Cerebellar cortex (tissue), 1 donor: Measurements from ENCODE around the gene INTS4.
"Not testable (repeated sequence)": the region's sequence is repeated elsewhere in the genome, so short reads cannot be mapped to it uniquely, and the experiment has no call there.

Experiments
- DNase-seq: peaks from one replicate; pipeline ENCODE4 v3.0.0-alpha.2; 2015; ENCODE audit warnings: low spot score

INTS4 gene

DNA sequence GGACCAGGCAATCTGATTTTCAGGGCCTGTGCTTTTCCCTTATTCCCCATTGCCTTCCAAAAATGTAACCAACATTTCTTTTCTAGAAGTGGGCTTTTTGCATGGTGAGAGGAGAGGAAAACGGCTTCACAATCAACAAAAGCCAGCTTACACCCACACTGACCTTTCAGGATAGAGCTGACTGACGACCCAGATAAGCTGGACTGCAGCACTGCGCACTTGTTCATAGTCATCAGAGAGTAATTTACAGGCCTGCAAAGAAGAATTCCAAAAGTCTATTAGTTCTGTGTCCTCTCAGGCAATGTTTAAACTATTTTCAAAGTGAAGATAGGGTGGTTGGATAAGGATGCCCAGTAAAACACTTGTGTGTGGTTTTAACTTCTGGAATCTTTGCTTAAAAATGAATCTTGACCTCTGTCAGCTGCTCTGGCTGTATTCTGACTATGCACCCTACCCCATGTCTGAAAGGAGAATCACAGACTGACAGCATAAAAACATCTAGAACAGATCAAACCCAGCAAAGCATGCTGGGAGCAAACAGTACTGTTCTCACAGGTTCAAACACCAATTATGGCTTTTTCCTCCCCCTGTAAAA, 35.8 kb downstream of the INTS4 start:
- not testable (repeated sequence) for DNase-seq

DNA sequence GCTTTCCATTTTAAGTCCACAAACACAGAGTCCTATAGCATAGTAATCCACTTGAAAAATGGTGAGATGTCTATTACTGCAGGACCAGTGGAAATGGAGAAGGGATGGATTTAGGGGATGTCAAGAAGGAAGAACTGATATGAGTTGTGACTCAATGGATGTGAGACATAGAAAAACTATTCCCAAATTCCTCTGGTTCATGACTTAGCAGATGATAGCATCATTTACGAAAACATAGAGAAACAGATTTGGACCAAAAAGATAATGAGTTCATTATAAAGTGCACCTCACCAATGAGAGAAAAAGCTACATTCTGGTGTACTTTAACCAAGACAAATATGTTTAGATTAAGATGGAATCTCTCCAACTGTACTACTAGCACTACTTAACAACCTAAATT, 51.2 kb downstream of the INTS4 start:
- DNase-seq: not testable (repeated sequence)

DNA sequence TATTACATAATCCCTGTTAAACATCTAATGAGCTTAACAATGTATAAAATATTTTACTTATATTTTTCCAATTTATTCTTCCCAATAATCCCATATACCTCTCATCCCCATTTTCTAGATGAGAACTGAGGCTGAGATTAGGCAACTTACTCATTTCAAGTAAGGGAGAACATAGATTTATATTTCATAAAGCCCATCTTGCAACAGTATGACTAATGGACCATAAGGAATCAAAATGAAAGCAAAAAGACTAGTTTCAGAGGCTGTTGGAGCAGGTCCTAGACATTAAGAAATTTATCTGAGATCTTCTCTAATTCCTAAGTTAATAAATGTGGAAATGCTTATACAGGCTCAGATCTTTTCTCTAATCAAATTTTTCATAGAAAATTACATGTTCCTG, 52.0 kb downstream of the INTS4 start:
- DNase-seq: not testable (repeated sequence)

DNA sequence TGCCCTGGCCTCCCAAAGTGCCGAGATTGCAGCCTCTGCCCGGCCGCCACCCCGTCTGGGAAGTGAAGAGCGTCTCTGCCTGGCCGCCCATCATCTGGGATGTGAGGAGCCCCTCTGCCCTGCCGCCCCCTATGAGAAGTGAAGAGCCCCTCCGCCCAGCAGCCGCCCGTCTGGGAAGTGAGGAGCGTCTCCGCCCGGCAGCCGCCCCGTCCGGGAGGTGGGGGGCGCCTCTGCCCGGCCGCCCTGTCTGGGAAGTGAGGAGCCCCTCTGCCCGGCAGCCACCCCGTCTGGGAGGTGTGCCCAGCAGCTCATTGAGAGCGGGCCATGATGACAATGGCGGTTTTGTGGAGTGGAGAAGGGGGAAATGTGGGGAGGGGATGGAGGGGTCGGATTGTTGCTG, 60.9 kb downstream of the INTS4 start:
- not testable (repeated sequence) for DNase-seq

DNA sequence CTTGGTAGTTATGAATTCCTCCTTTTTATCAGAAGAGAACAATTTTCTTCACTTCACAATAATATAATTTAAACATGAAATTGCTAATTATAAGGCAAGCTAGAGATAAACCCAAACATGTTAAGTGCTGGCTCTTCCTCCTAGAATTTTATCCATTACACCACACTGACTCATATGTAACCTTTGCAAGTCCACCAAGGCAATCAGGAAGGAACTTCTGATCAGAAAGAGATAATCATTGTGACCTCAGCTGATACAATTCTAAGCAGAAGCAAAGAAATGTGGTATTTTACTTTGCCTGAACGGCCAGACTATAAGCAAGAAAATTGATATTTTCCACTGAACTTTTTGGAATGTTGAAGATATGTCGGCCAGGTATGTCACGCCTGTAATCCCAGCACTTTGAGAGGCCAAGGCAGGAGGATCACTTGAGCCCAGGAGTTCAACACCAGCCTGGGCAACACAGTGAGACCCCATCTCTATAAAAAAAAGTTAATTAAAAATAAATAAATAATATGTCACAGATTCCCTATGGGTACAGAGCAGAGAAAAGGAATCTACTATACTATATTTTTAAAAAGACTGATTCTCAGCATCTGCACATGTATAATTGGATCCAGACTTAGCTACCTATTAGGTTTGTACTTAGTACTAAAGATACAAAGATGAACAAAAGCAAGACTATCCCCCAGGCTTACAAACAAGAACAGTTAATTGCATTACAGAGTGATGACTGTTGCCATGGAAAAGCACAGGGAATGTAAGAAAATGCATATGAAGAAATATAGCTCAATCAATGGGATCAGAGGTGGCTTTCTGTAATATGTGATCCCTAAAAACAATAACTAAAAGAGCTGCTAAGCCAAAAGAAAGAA, 63.9 kb downstream of the INTS4 start:
- not testable (repeated sequence) for DNase-seq

DNA sequence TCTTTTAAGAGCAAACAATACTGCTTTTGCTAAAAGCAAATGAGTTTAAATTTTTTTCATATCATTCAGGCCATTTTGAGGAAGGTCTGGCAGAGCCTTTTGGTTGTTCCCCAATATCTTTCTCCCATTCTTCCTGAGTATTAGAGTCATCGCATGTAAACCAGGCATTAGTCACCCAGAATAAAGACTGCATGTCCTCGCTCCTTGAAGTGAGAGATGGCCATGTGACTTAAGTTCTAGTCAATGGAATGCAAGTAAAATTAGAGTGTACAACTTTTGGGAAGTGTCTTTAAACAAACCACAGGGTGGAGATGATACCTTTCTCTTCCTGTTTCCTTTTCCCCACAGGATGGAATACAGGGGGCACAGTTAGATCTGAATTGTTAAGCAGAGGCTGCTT, 76.8 kb downstream of the INTS4 start:
- DNase-seq: not testable (repeated sequence)

DNA sequence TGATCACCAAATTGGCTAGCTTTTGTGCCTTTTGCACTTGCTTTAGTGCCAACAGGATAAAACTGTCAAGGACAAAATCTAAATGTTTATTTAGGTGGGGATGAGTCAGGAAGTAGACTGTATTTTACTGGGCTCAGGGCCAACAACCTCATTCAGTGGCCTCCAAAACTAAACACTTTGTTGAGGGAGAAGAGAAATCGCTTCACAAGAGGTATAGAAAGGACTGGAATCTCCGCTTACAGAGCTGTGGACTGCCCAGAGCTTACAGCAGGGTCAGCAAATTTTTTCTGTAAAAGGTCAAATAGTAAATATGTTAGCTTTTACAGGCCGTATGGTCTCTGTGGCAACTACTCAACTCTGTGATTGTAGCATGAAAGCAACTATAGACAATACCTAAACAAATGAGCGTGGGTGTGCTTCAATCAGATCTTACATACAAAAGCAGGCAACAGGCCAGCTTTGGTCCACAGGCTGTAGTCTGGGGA, 80.1 kb downstream of the INTS4 start:
- DNase-seq: not testable (repeated sequence)

DNA sequence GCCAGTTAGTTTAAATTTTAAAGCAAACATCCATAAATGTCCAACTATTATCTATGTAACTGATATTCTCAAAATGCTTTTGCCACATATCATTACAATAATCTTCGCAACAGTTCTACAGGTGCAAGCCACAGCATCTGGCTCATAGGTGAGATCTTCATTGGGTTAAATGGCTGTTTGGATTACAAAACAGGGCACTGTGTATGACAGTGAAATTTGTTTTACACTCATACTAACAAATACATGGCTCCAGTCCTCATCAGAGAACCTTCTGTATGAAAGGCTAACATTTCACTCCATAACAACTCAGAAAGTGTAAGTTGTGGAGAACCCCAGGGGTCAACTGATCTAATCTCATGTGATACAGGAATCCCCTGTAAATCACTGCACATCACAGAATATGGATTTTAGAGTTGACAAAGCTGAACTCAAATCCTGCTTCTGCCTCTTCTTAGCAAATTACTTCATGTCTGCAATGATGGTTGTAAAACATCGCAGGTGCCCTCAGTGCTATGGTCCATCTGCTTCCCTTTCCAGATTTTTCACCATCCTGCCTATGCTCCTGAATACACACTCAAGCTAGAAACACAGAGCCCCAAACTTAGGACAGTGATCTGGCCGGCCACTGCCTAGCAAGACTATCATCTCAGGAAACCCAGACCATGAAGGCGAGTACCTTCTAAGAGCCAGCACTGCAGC, 80.7 kb downstream of the INTS4 start:
- not testable (repeated sequence) for DNase-seq

DNA sequence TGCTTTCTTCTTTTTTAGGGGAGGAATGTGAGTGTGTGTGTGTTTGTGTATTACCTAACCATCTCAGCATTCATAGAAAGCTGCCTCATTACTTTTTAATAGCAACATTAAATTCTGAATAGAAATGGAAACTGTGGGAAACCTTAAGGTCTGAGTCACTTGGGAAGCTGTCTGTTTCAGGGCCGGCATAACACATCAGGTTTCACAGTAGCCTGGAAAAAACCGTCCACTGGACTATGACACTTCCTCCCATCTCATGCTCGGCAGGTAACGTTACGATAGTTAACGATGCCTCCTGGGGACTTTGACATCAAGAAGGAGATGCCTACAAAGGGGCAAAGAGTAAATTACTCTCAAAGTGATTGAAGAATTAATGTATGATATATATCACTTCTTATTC, 83.6 kb downstream of the INTS4 start:
- DNase-seq: not testable (repeated sequence)

DNA sequence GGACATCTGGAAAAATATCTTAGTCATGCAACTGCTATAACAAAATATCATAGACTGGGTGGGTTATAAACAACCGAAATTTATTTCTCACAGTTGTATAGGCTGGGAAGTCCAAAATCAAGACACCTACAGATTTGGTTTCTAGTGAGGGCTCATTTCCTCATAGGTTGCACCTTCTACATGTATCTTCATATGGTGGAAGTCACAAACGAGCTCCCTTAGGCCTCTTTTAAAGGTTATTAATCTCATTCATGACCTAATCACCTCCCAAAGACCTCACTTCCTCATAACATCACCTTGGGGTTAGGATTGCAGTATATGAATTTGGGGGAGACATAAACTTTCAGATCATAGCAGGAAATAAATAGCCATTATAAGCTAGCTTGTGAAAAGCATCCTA, 85.2 kb downstream of the INTS4 start:
- DNase-seq: no peak

DNA sequence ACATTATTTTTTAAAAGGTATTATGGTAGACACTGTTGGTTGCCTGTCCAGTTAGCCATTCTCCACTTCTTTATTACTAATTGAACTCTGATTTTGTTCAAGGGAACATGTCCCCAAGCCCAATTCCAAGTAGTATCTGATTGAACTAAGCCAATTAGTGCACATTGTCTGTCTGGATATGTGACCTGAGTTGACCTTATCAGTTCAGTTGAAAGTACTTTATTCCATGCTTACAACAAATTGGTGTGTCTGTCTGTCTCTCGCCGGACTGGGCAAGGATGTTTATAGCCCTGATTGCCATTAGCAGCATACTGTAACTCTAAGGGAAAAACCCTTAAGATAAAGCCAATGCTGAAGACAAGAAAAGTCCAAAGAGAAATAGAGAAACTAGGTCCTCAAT, 85.6 kb downstream of the INTS4 start:
- DNase-seq: no peak

DNA sequence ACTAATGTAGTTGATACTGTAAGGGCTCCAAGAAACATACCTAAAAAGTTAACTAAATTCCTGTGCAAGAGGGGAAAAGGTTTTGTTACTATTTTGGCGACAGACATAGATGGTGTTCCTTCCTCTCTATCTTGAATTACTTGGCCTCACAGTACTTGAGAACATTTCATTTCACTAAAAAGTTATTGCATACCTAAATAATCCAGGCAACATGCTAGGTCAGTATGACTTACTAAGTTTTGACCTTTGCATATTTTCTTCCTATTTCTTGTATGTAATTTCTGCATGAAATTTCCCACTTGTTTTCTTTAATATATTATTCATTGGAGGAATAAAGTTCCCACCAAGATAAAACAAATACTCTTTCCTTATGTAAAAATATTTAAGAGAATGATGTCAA, 99.5 kb downstream of the INTS4 start:
- not testable (repeated sequence) for DNase-seq

DNA sequence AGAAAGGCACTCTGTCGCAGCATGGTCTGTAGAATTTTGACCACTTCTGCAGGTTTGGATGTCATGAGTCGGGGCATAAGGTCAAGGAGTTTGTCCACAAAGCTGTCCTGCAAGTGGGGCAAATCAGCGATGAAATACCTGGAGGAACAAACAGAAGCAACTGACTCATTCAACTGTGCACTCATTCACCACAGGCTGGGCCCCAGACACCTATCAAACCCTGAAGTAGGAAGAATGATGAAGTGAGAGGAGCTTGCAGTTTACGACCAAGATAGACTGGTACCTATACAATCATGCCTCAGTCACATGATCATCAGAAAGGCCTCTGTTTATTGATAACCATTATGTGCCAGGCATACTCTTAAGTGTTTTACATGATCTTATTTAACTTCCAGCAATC, 102.8 kb downstream of the INTS4 start:
- DNase-seq: not testable (repeated sequence)

DNA sequence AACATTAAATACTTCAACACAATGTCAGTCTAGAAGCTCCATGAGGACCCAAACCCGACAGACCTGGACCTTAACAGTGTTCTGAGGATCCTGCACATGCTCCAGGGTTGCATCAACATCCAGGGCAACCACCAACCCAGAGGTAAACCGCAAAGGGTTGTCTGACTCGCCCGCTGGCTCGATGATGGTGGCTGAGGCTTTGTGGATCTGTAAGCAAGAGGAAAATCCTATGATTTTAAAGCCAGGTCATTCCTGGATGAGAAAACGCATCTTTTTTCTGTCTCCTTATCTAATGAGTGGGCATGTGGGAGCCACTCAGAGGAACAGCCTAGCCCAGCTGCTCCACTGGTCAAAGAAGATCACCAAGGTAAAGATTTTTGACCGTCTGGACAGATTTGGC, 103.2 kb downstream of the INTS4 start:
- DNase-seq: not testable (repeated sequence)

DNA sequence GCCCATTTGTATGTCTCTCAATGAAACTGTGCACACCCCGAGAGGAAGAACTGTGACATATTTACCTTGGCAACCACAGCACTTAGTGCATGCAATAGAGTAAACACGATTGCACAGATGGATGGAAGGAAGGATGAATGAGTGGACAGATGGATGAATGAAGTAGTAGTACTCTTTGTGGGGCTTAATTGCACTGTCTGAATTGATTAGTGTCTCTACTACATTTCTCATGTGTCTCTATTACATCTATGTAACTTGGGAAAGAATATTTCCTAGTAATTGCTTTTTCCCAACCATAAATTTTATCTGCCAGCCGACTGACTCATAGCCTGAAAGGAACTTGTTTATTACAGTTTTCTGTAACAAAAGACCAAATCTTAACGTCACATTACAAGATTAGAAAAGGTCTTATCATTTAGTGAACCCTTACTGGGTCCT, 103.8 kb downstream of the INTS4 start:
- not testable (repeated sequence) for DNase-seq

DNA sequence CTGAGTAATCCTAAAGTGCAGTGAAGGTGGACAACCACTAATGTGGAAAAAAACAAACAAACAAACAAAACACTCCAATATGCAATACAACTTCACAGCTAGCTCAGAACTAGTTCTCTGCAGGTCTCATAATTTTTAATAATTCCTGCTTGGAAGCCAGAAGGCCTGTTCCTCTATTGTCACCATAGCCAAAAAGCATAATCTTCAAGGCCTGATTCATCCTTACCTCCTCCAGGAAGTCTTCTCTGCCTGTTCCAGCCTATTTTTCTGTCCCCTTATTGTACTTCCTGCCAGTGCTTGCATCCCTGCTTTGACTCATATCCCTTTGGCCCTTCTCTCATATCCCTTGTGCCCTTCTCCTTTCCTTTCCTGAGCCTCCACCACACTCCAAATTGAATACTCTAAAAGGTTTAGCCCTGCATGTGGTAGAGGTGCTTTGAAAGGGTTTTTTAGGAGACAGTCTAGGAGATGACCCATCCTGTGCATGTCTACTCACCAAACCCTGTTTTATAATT, 104.3 kb downstream of the INTS4 start:
- not testable (repeated sequence) for DNase-seq

DNA sequence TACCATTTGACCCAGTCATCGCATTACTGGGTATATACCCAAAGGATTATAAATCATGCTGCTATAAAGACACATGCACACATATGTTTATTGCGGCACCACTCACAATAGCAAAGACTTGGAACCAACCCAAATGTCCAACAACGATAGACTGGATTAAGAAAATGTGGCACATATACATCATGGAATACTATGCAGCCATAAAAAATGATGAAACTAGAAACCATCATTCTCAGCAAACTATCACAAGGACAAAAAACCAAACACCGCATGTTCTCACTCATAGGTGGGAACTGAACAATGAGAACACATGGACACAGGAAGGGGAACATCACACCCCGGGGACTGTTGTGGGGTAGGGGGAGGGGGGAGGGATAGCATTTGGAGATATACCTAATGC, 105.4 kb downstream of the INTS4 start:
- DNase-seq: not testable (repeated sequence)

DNA sequence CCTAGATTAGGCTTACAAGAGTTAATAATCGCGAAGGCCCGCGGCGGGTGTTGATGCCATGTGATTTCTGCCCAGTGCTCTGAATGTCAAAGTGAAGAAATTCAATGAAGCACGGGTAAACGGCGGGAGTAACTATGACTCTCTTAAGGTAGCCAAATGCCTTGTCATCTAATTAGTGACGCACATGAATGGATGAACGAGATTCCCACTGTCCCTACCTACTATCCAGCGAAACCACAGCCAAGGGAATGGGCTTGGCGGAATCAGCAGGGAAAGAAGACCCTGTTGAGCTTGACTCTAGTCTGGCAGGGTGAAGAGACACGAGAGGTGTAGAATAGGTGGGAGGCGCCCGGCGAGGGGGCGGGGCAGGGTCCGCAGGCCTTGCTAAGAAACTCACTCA, 108.1 kb downstream of the INTS4 start:
- no peak for DNase-seq

DNA sequence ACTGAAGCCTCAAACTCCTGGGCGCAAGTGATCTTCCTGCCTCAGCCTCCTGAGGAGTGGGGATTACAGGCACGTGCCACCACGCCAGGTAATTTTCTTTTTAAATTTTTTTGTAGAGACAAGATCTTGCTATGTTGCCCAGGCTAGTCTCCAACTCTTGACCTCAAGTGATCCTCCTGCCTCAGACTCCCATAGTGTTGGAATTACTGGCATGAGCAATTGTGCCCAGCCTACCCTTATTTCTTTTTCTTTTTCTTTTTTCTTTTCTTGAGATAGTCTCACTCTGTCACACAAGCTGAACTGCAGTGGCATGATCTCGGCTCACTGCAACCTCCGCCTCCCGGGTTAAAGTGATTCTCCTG, 109.7 kb downstream of the INTS4 start:
- DNase-seq: no peak

DNA sequence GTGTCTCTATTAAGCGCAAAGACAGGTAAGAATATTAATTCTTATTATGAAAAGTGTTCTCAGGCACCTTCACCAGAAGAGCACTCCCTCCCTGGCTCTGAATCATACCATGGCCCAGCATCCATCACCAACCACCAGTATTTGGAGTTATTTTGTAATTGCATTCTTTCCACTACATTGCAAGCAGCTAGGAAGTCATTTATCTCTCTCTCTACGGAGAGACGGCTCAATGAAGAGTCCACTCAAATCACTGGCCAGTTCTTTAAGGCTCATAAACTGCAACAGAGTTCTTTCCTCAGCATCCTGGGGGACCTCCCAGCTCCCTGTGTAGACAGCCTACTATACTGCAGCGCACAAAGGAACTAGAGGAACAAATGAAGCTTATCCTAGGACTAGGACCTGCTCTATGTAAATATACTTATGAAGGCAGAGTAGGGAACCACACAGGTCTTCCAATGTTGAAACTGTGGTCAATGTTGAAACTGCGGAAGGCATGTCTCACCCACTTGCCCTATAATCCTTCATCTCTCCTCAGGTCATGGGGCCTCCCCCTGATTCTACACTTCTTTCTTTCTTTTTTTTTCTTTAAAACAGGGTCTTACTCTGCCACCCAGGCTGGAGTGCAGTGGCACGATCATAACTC, 110.2 kb downstream of the INTS4 start:
- DNase-seq: no peak

DNA sequence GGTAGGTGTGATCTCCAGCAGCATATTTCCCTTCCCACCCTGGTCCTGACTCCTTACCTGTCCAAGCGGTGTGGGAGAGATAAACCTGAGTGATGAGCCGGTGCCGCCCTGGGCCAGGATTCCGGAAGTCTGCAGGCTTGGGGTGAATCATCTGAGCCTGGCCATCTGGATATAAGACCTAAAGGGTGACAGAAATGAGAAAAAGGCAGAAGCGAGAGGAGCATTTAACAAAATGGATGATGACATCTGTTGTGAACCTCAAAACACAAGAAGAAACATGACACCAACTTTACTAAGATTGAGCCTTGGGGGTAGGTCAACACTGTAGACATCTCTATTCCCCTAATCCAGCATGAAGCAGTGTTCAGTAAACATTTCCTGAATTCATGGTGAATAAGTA, 110.7 kb downstream of the INTS4 start:
- no peak for DNase-seq

DNA sequence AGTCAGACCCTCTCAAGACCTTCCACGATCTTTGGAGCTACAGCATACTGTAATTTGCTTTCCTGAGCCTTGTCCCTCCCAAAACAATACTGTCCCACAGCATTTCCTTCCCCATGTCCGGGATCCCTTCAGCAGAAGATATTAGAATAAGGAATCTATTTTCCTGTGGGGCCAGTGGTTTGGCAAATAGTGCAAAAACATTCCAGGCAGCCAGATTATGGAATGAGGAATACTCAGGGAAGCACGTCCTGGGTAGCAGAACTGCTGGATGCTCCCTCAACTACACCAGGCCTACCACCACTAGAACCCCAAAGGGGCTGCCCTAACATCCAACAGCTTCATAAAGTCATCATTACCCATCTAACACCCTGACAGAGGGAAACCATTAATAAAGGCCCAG, 112.1 kb downstream of the INTS4 start:
- DNase-seq: no peak
